Measurements from ENCODE around the gene PCDHGA7. TPM values are rescaled to one million over a fixed set of nuclear protein-coding genes. Genes with fewer than 3 reads are reported as not detected.
"Not testable (repeated sequence)": the region's sequence is repeated elsewhere in the genome, so short reads cannot be mapped to it uniquely, and the experiment has no call there.

PCDHGA7 gene
- polyA plus RNA-seq, 1 of the 3 experiments (the other 2 are of a cell fraction): 7.8 TPM

DNA sequence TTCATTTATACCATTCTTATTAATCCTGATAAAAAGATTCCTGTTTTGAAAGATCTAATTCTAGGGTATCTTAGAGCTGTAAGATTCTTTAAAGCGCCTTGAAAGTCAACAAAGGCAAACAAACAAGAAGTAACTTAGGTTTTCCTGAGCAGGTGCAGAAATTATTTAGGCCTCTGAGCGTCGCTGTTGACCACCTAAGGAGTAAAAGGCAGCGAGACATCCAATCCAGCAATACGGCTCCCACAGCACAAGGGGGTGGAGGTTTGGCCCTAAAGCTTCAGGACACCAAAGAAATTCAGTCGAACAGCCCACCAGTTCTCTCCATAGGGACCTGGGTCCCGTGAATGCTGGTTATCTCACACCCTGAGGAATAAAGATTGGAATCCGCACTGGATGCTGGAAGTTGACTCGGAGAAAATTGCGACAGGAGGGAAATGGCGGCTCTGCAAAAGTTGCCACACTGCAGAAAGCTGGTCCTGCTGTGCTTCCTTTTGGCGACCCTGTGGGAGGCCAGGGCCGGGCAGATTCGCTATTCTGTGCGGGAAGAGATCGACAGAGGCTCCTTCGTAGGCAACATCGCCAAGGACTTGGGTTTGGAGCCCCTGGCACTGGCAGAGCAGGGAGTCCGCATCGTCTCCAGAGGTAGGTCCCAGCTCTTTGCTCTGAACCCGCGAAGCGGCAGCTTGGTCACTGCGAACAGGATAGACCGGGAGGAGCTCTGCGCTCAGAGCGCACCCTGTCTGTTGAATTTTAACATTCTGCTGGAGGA, 43.8 kb upstream of the PCDHGA7 start, which contains the start of gene PCDHGA2:
PCDHGA2 (plus strand) TSS at position 223 of the 769 bp plus-strand sequence.
- H2AFZ ChIP-seq (ENCODE audit: low read depth): no peak within 1 kb of the TSS
- CTCF ChIA-PET: interaction anchor here (0.6 to 2.9 kb wide), 14 partner anchors 9 to 254 kb away, joined by 3 to 11 read pairs (median 5); partner anchors contain the start of genes PCDHB14, PCDHGA1 and TAF7
- 51% methylated on average over 16 of the region's 27 CpGs for WGBS (ENCODE audit: low lambda C conversion rate)
- no peak within 1 kb of the TSS for H3K9ac ChIP-seq
- H3K4me2 ChIP-seq: no peak within 1 kb of the TSS
- H3F3A ChIP-seq (replicated peaks; ENCODE audit: insufficient read depth): no peaks in the 10 kb centered on the region
- no peaks in the 10 kb centered on the region for H3K27me3 ChIP-seq (ENCODE audit: insufficient read depth)
- POLR2A ChIA-PET: interaction anchor here (0.7 kb wide), 1 partner anchor 225 kb away, joined by 4 read pairs; no protein-coding TSS in a partner anchor
- DNase-seq: peak; percentile 46
- H3K27ac ChIP-seq (ENCODE audit: low read depth in 2 of 2, low read length in 1 of 2): no peak within 1 kb of the TSS
- TF ChIP-seq JUND (IDR thresholded peaks at IDR 0.05): no peak
- TF ChIP-seq, protein P1, sequence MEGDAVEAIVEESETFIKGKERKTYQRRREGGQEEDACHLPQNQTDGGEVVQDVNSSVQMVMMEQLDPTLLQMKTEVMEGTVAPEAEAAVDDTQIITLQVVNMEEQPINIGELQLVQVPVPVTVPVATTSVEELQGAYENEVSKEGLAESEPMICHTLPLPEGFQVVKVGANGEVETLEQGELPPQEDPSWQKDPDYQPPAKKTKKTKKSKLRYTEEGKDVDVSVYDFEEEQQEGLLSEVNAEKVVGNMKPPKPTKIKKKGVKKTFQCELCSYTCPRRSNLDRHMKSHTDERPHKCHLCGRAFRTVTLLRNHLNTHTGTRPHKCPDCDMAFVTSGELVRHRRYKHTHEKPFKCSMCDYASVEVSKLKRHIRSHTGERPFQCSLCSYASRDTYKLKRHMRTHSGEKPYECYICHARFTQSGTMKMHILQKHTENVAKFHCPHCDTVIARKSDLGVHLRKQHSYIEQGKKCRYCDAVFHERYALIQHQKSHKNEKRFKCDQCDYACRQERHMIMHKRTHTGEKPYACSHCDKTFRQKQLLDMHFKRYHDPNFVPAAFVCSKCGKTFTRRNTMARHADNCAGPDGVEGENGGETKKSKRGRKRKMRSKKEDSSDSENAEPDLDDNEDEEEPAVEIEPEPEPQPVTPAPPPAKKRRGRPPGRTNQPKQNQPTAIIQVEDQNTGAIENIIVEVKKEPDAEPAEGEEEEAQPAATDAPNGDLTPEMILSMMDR (IDR thresholded peaks at IDR 0.05): peak; percentile 43
- no peak for TF ChIP-seq POLR2AphosphoS5 (IDR thresholded peaks at IDR 0.05; ENCODE audit: low read depth, low read length)
- peak; percentile 47 for TF ChIP-seq RAD21 (IDR thresholded peaks at IDR 0.05; ENCODE audit: low read length)
- H3K9me3 ChIP-seq: peaks cover 14% of the 10 kb centered on the region
- H4K20me1 ChIP-seq (ENCODE audit: insufficient read depth): no peaks in the 10 kb centered on the region
- no peaks in the 10 kb centered on the region for H3K79me2 ChIP-seq (ENCODE audit: insufficient read depth)
- peak within 1 kb of the TSS in 1 of 2 experiments; percentile 17; a peak in 1 of 4 replicates for H3K4me3 ChIP-seq (ENCODE audit: low read depth in 2 of 2, low read length in 1 of 2)
- H3K4me1 ChIP-seq (ENCODE audit: control insufficient read depth in 1 of 2, insufficient read depth in 2 of 2, low read depth in 1 of 2, low read length in 1 of 2): no peaks in the 10 kb centered on the region
- no peaks in the 10 kb centered on the region for H3K9me2 ChIP-seq
- no peaks in the 10 kb centered on the region for H3K36me3 ChIP-seq (replicated peaks in 1 of 2; ENCODE audit: control insufficient read depth in 1 of 2, insufficient read depth in 2 of 2, low read length in 1 of 2)

DNA sequence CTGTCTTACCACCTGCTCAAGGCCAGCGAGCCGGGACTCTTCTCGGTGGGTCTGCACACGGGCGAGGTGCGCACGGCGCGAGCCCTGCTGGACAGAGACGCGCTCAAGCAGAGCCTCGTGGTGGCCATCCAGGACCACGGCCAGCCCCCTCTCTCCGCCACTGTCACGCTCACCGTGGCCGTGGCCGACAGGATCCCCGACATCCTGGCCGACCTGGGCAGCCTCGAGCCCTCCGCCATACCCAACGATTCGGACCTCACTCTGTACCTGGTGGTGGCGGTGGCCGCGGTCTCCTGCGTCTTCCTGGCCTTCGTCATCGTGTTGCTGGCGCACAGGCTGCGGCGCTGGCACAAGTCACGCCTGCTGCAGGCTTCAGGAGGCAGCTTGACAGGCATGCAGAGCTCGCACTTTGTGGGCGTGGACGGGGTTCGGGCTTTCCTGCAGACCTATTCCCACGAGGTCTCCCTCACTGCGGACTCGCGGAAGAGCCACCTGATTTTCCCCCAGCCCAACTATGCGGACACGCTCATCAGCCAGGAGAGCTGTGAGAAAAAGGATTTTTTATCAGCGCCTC, 41.7 kb upstream of the PCDHGA7 start:
- H3K27me3 ChIP-seq (ENCODE audit: insufficient read depth); H3K79me2 ChIP-seq (ENCODE audit: insufficient read depth); H3K9me2 ChIP-seq; H3K9ac ChIP-seq; POLR2A ChIA-PET; H2AFZ ChIP-seq (ENCODE audit: low read depth); H3K4me3 ChIP-seq (ENCODE audit: low read depth in 2 of 2, low read length in 1 of 2); H3K27ac ChIP-seq (ENCODE audit: low read depth in 2 of 2, low read length in 1 of 2); H3F3A ChIP-seq (replicated peaks; ENCODE audit: insufficient read depth); H3K36me3 ChIP-seq (replicated peaks in 1 of 2; ENCODE audit: control insufficient read depth in 1 of 2, insufficient read depth in 2 of 2, low read length in 1 of 2); DNase-seq; H3K4me1 ChIP-seq (ENCODE audit: control insufficient read depth in 1 of 2, insufficient read depth in 2 of 2, low read depth in 1 of 2, low read length in 1 of 2); H4K20me1 ChIP-seq (ENCODE audit: insufficient read depth); H3K4me2 ChIP-seq; H3K9me3 ChIP-seq: not testable (repeated sequence)
- 61% methylated on average over 27 of the region's 45 CpGs for WGBS (ENCODE audit: low lambda C conversion rate)
- CTCF ChIA-PET: interaction anchor here (2.9 kb wide), 1 partner anchor 217 kb away, joined by 11 read pairs; no protein-coding TSS in a partner anchor

DNA sequence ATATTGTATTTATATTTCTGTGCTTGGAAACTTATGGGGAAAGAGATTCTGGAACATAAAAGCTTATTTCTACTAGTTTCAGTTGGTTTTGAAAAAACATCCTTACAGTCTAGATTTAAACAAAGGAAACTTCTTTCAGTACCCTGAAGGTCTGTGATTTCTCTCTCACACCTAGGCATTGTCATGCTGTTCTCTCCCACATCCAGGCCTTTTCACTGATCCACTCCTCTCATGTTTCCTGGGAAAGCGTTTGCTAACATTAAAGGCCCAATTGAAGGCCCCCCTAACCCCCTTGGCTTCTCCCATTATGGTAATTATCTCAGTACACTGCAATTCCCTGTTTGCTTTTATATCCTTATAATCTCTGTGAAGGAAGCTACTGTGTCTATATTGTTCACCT, 39.8 kb upstream of the PCDHGA7 start:
- POLR2A ChIA-PET: no interaction called here
- H3K9me3 ChIP-seq: no peaks in the 10 kb centered on the region

More for the DNA sequence above, 39.8 kb upstream of the PCDHGA7 start:
- H3K27ac ChIP-seq (ENCODE audit: low read depth in 2 of 2, low read length in 1 of 2): no peak overlapping the region
- H3K9ac ChIP-seq: no peak overlapping the region
- H3K79me2 ChIP-seq (ENCODE audit: insufficient read depth): no peaks in the 10 kb centered on the region
- H3F3A ChIP-seq (replicated peaks; ENCODE audit: insufficient read depth): no peaks in the 10 kb centered on the region
- TF ChIP-seq, protein P2, sequence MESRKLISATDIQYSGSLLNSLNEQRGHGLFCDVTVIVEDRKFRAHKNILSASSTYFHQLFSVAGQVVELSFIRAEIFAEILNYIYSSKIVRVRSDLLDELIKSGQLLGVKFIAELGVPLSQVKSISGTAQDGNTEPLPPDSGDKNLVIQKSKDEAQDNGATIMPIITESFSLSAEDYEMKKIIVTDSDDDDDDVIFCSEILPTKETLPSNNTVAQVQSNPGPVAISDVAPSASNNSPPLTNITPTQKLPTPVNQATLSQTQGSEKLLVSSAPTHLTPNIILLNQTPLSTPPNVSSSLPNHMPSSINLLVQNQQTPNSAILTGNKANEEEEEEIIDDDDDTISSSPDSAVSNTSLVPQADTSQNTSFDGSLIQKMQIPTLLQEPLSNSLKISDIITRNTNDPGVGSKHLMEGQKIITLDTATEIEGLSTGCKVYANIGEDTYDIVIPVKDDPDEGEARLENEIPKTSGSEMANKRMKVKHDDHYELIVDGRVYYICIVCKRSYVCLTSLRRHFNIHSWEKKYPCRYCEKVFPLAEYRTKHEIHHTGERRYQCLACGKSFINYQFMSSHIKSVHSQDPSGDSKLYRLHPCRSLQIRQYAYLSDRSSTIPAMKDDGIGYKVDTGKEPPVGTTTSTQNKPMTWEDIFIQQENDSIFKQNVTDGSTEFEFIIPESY (IDR thresholded peaks at IDR 0.05; ENCODE audit: borderline replicate concordance, low read depth): no peak
- TF ChIP-seq RCOR1 (IDR thresholded peaks at IDR 0.05; ENCODE audit: low read length): no peak
- TF ChIP-seq FOSL2 (IDR thresholded peaks at IDR 0.05; ENCODE audit: borderline replicate concordance, low read depth): no peak
- no peak for TF ChIP-seq NRF1 (IDR thresholded peaks at IDR 0.05; ENCODE audit: low read depth, low read length)
- TF ChIP-seq NFIC (IDR thresholded peaks at IDR 0.05; ENCODE audit: borderline replicate concordance): no peak
- TF ChIP-seq GATA2 (CRISPR knock-in tag; IDR thresholded peaks at IDR 0.05): no peak
- no peak for TF ChIP-seq TAF1 (IDR thresholded peaks at IDR 0.05; ENCODE audit: borderline replicate concordance, low read depth, low read length)
- no peak for TF ChIP-seq ELF1 (IDR thresholded peaks at IDR 0.05)
- TF ChIP-seq FOXJ3 (CRISPR knock-in tag; IDR thresholded peaks at IDR 0.05): no peak
- no peak for TF ChIP-seq JUND (IDR thresholded peaks at IDR 0.05)
- TF ChIP-seq SIN3A (IDR thresholded peaks at IDR 0.05; ENCODE audit: borderline replicate concordance, low read depth, low read length): no peak
- H3K27me3 ChIP-seq (ENCODE audit: insufficient read depth): no peaks in the 10 kb centered on the region
- DNase-seq: no peak
- no peaks in the 10 kb centered on the region for H3K9me2 ChIP-seq
- no peaks in the 10 kb centered on the region for H4K20me1 ChIP-seq (ENCODE audit: insufficient read depth)
- no peak overlapping the region for H2AFZ ChIP-seq (ENCODE audit: low read depth)
- WGBS (ENCODE audit: low lambda C conversion rate): 0% methylated on average over 1 of the region's 1 CpG
- H3K4me3 ChIP-seq (ENCODE audit: low read depth in 2 of 2, low read length in 1 of 2): no peak overlapping the region
- H3K4me1 ChIP-seq (ENCODE audit: control insufficient read depth in 1 of 2, insufficient read depth in 2 of 2, low read depth in 1 of 2, low read length in 1 of 2): no peaks in the 10 kb centered on the region
- H3K36me3 ChIP-seq (replicated peaks in 1 of 2; ENCODE audit: control insufficient read depth in 1 of 2, insufficient read depth in 2 of 2, low read length in 1 of 2): no peaks in the 10 kb centered on the region
- no peak overlapping the region for H3K4me2 ChIP-seq
- CTCF ChIA-PET: interaction anchor here (1.2 to 2.0 kb wide), 4 partner anchors 13 to 221 kb away, joined by 3 to 6 read pairs (median 4); partner anchors contain the start of genes PCDHGA1 and PCDHGB7

All from SK-N-SH (cell line).